ENCODE measurements around the gene GRID1. TPM values are rescaled to one million over a fixed set of nuclear protein-coding genes. Genes with fewer than 3 reads are reported as not detected.
A peak's percentile ranks its signal among the peaks of the same experiment; 100 is the strongest.

GRID1 gene
- total and polyA plus RNA-seq, 10 of the 15 experiments (the other 5 are each of a cell fraction or from before 2014, with no cell fraction given): 0.04 to 0.62 (median 0.08) TPM; not detected in 5

GRCh38 chr10:86390337-86391120 lies 23.9 kb upstream of the GRID1 start:
- ChIA-PET CTCF (interaction anchor here (0.6 to 7.5 kb wide), 14 partner anchors 8 to 253 kb away, joined by 3 to 74 read pairs (median 6); no protein-coding TSS in a partner anchor), RAD21 (ENCODE audit: unreplicated experiment) (interaction anchor here (1.3 to 5.4 kb wide), 6 partner anchors 10 to 194 kb away, joined by 3 to 56 read pairs (median 8); partner anchors contain the start of gene WAPL), SMC1A (ENCODE audit: uncharacterized antibody, unreplicated experiment) (interaction anchor here (0.7 to 7.6 kb wide), 8 partner anchors 9 to 390 kb away, joined by 3 to 42 read pairs (median 7); no protein-coding TSS in a partner anchor), POLR2A (interaction anchor here (1.1 to 5.8 kb wide), 4 partner anchors 11 to 194 kb away, joined by 4 to 58 read pairs (median 16); no protein-coding TSS in a partner anchor)
- H3K9me3 ChIP-seq (replicated peaks; ENCODE audit: control insufficient read depth, insufficient read depth, low read length): no peaks in the 10 kb centered on the region
- BruUV-seq (replicated peaks): no TSS peak
- no peaks in the 10 kb centered on the region for H3K36me3 ChIP-seq (ENCODE audit: control insufficient read depth in 2 of 2, insufficient read depth in 2 of 2, low read length in 1 of 2)
- H3K9ac ChIP-seq (ENCODE audit: control insufficient read depth, insufficient read depth, low read length): peak overlapping the region; percentile 87
- peak overlapping the region; percentile 87 for H3K4me3 ChIP-seq
- ATAC-seq (no peak), DNase-seq (ENCODE audit: low read depth, low spot score) (no peak), FAIRE-seq (no peak)
- H2AFZ ChIP-seq (ENCODE audit: control insufficient read depth, low read depth, low read length): no peak overlapping the region; the same call in 1 of the 2 replicates
- peak overlapping the region; percentile 91 for H3K27ac ChIP-seq (ENCODE audit: control insufficient read depth, insufficient read depth)
- H4K20me1 ChIP-seq (ENCODE audit: control insufficient read depth, insufficient read depth): no peaks in the 10 kb centered on the region
- H3K79me2 ChIP-seq (ENCODE audit: control insufficient read depth, insufficient read depth, low read length): peaks cover 40% of the 10 kb centered on the region
- H3K4me2 ChIP-seq (ENCODE audit: control insufficient read depth, insufficient read depth): peak overlapping the region; percentile 96
- 88% methylated on average over 11 of the region's 14 CpGs for WGBS (ENCODE audit: insufficient coverage, insufficient replicate concordance, low lambda C conversion rate, missing lambda C conversion rate)
- TF ChIP-seq MLLT1 (IDR thresholded peaks at IDR 0.05): peak; percentile 98
- TF ChIP-seq DPF2 (IDR thresholded peaks at IDR 0.05): peak; percentile 7; the same call in 1 of the 2 replicates
- 0 out of 2 replicates have a peak, but pooled peaks have one; percentile 15 for TF ChIP-seq ZNF384 (IDR thresholded peaks at IDR 0.05; ENCODE audit: borderline replicate concordance, low read depth, low read length)
- TF ChIP-seq CREM (IDR thresholded peaks at IDR 0.05; ENCODE audit: low read depth): no peak
- TF ChIP-seq ZBED1 (IDR thresholded peaks at IDR 0.05; ENCODE audit: borderline replicate concordance): no peak
- intact Hi-C loops (cut with micrococcal nuclease; ENCODE audit: unreplicated experiment) (loop anchor here (5.0 to 10.0 kb wide), 2 partner anchors 132 to 274 kb away; partner anchors contain the start of genes LDB3 and WAPL), in situ Hi-C loops (cut with MboI) (no loop called here)
- peaks cover 36% of the 10 kb centered on the region for H3K4me1 ChIP-seq (ENCODE audit: control insufficient read depth, insufficient read depth, low read length)
- no peaks in the 10 kb centered on the region for H3K27me3 ChIP-seq (replicated peaks in 1 of 2; ENCODE audit: control insufficient read depth in 2 of 2, insufficient read depth in 2 of 2, low read length in 1 of 2)
